HepG2 (cell line): ENCODE data around the gene URB1.

ENCODE experiments used
- CC2D1A ChIP-seq: sonication (generic); formaldehyde crosslinking; IDR thresholded peaks from 2 replicates; pipeline ENCODE4 v1.8.1; 2023; ENCODE audit warnings: mild to moderate bottlenecking, missing genetic modification reagents
- MATR3 ChIP-seq: sonication (generic); formaldehyde crosslinking; IDR thresholded peaks from 2 replicates; pipeline ENCODE4 v1.4.0; 2020; ENCODE audit warnings: missing genetic modification reagents
- PRMT3 ChIP-seq: sonication (generic); formaldehyde crosslinking; IDR thresholded peaks from 2 replicates; pipeline ENCODE4 v1.8.1; 2022; ENCODE audit warnings: low read depth, mild to moderate bottlenecking, moderate library complexity, missing genetic modification reagents, borderline replicate concordance
- SRF ChIP-seq: IDR thresholded peaks from 2 replicates; pipeline ENCODE4 v1.6.1; 2011; ENCODE audit warnings: mild to moderate bottlenecking, low read depth, low read length, moderate library complexity
- ZFP36L2 ChIP-seq: sonication (generic); formaldehyde crosslinking; IDR thresholded peaks from 2 replicates; pipeline ENCODE4 v1.4.0; 2020; ENCODE audit warnings: missing genetic modification reagents
- ZNF138 ChIP-seq: sonication (generic); formaldehyde crosslinking; IDR thresholded peaks from 2 replicates; pipeline ENCODE4 v1.5.0; 2020; ENCODE audit warnings: mild to moderate bottlenecking, low read depth, missing genetic modification reagents
- TF ChIP-seq, protein P1 (sequence below): sonication (generic); formaldehyde crosslinking; IDR thresholded peaks from 2 replicates; pipeline ENCODE4 v1.5.0; 2020; ENCODE audit warnings: mild to moderate bottlenecking, missing genetic modification reagents, moderate library complexity

DNA sequence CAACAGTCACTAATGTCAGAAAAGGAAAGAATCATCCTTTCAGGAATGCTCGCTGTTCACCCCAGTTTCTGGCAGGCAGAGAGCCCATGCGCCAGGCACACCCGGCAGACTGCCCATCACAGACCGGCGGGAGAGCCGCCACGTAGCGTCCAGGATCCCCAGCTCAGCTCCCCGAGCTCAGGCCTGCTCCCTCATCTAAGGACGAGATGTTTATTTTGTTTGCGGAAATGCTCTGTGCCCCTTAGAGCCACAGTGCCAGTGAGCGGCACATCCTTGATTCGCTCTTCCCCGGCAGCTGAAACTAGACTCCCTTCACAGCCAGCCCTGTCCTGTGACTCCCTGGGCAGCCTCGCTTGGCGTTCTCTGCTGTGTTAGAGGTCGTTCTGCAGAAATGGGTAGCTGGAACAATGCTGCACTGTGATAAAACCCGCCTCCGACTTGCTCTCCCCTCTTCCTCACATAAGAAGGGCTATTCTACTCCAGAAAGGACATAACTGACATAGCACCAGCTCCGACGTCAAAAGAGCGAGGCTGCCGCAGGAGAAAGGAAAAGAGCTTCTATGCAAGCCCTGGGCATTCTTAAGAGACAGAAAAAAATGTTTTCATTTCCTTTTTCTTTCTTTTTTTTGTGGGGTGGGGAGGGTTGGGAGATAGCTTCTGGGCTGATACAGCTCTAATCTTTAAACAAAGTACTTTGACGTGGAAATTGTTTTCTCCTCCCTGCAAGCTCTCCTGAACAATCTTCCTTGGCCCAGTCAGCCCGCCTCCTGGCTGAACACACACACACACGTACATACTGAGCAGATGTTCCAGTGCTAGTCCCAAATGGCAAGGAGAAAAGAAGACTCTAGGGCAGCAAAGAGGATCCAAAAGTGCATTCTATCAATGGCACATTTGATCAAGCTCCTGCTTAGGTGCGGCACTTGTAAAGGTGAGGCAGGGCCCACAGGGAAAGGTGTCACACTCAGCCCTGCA, 56.9 kb downstream of the URB1 start:
- TF ChIP-seq SRF (no peak), ZNF138 (no peak), MATR3 (CRISPR knock-in tag) (no peak), ZFP36L2 (CRISPR knock-in tag) (no peak), CC2D1A (CRISPR knock-in tag) (no peak), PRMT3 (CRISPR knock-in tag) (no peak)
- TF ChIP-seq, protein P1, sequence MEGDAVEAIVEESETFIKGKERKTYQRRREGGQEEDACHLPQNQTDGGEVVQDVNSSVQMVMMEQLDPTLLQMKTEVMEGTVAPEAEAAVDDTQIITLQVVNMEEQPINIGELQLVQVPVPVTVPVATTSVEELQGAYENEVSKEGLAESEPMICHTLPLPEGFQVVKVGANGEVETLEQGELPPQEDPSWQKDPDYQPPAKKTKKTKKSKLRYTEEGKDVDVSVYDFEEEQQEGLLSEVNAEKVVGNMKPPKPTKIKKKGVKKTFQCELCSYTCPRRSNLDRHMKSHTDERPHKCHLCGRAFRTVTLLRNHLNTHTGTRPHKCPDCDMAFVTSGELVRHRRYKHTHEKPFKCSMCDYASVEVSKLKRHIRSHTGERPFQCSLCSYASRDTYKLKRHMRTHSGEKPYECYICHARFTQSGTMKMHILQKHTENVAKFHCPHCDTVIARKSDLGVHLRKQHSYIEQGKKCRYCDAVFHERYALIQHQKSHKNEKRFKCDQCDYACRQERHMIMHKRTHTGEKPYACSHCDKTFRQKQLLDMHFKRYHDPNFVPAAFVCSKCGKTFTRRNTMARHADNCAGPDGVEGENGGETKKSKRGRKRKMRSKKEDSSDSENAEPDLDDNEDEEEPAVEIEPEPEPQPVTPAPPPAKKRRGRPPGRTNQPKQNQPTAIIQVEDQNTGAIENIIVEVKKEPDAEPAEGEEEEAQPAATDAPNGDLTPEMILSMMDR (CRISPR knock-in tag), result no peak
